Activated naive CD8-positive, alpha-beta T cell treated with anti-CD3 and anti-CD28 coated beads for 36 hours (primary cell): ENCODE measurements around the gene COG5. TPM values are rescaled to one million over a fixed set of nuclear protein-coding genes. Genes with fewer than 3 reads are reported as not detected.

Source experiments
- DNase-seq: peaks from one replicate; pipeline ENCODE4 v3.0.0; 2021
- H3K27ac Mint-ChIP-seq: one replicate; pipeline ENCODE4 v1.8.0; 2022; ENCODE audit warnings: mild to moderate bottlenecking, moderate library complexity, mixed read lengths
- H3K27me3 Mint-ChIP-seq: one replicate; pipeline ENCODE4 v1.8.0; 2022; ENCODE audit warnings: mild to moderate bottlenecking, mixed read lengths
- H3K36me3 Mint-ChIP-seq: one replicate; pipeline ENCODE4 v1.8.0; 2021; ENCODE audit warnings: mild to moderate bottlenecking, mixed read lengths
- H3K4me1 Mint-ChIP-seq: one replicate; pipeline ENCODE4 v1.8.0; 2021; ENCODE audit warnings: mixed read lengths
- H3K4me3 Mint-ChIP-seq: one replicate; pipeline ENCODE4 v1.8.0; 2022; ENCODE audit warnings: mild to moderate bottlenecking, moderate library complexity, mixed read lengths
- H3K9me3 Mint-ChIP-seq: one replicate; pipeline ENCODE4 v1.8.0; 2022; ENCODE audit warnings: mixed read lengths
- total RNA-seq, 2 experiments: library from RNA; stranded (reverse); gene quantifications; one replicate each; pipeline ENCODE4 v1.2.3, GENCODE V29; 2021

The COG5 gene
- total RNA-seq, 2 experiments from 2014 or later: 29.6 TPM

GRCh38 chr7:107201795-107202450, 361.8 kb downstream of the COG5 start:
- peaks cover 9% of the 10 kb centered on the region for H3K36me3 Mint-ChIP-seq
- no peaks in the 10 kb centered on the region for H3K27me3 Mint-ChIP-seq
- no peaks in the 10 kb centered on the region for H3K9me3 Mint-ChIP-seq
- H3K27ac Mint-ChIP-seq: no peak overlapping the region
- H3K4me1 Mint-ChIP-seq: no peaks in the 10 kb centered on the region
- H3K4me3 Mint-ChIP-seq: no peak overlapping the region
- peak; percentile 13 for DNase-seq

- H3K9me3 Mint-ChIP-seq: no peaks in the 10 kb centered on the region
- no peak overlapping the region for H3K4me3 Mint-ChIP-seq
- H3K4me1 Mint-ChIP-seq: peaks cover 9% of the 10 kb centered on the region
- no peaks in the 10 kb centered on the region for H3K27me3 Mint-ChIP-seq
- no peak for DNase-seq
- peak overlapping the region; percentile 22 for H3K27ac Mint-ChIP-seq
- peaks cover 11% of the 10 kb centered on the region for H3K36me3 Mint-ChIP-seq
These were observed 366.7 kb downstream of the COG5 start for GRCh38 chr7:107196834-107197610.

GRCh38 chr7:107194052-107194451, 369.7 kb downstream of the COG5 start:
- H3K27me3 Mint-ChIP-seq: no peaks in the 10 kb centered on the region
- H3K36me3 Mint-ChIP-seq: peaks cover 12% of the 10 kb centered on the region
- no peaks in the 10 kb centered on the region for H3K9me3 Mint-ChIP-seq
- no peak for DNase-seq
- peaks cover 13% of the 10 kb centered on the region for H3K4me1 Mint-ChIP-seq
- H3K27ac Mint-ChIP-seq: peak overlapping the region; percentile 19
- no peak overlapping the region for H3K4me3 Mint-ChIP-seq

- DNase-seq: no peak
- Mint-ChIP-seq H3K4me1 (peaks cover 18% of the 10 kb centered on the region), H3K36me3 (peaks cover 15% of the 10 kb centered on the region), H3K27ac (no peak overlapping the region), H3K4me3 (no peak overlapping the region), H3K27me3 (no peaks in the 10 kb centered on the region), H3K9me3 (no peaks in the 10 kb centered on the region)
These were observed 373.6 kb downstream of the COG5 start for GRCh38 chr7:107190090-107190489.

- H3K4me1 Mint-ChIP-seq: peaks cover 19% of the 10 kb centered on the region
- H3K9me3 Mint-ChIP-seq: no peaks in the 10 kb centered on the region
- no peak overlapping the region for H3K4me3 Mint-ChIP-seq
- H3K27me3 Mint-ChIP-seq: no peaks in the 10 kb centered on the region
- peaks cover 14% of the 10 kb centered on the region for H3K36me3 Mint-ChIP-seq
- no peak for DNase-seq
- H3K27ac Mint-ChIP-seq: no peak overlapping the region
These were observed 375.9 kb downstream of the COG5 start for GRCh38 chr7:107187774-107188173.

GRCh38 chr7:107186240-107186639, 377.5 kb downstream of the COG5 start:
- no peak overlapping the region for H3K4me3 Mint-ChIP-seq
- H3K36me3 Mint-ChIP-seq: peaks cover 12% of the 10 kb centered on the region
- no peaks in the 10 kb centered on the region for H3K27me3 Mint-ChIP-seq
- H3K4me1 Mint-ChIP-seq: peaks cover 21% of the 10 kb centered on the region
- DNase-seq: no peak
- no peaks in the 10 kb centered on the region for H3K9me3 Mint-ChIP-seq
- no peak overlapping the region for H3K27ac Mint-ChIP-seq

GRCh38 chr7:107185716-107186115, 378.0 kb downstream of the COG5 start:
- Mint-ChIP-seq H3K36me3 (peaks cover 17% of the 10 kb centered on the region), H3K27ac (no peak overlapping the region)
- no peak for DNase-seq

GRCh38 chr7:107181172-107181571, 382.5 kb downstream of the COG5 start:
- no peak for DNase-seq
- peaks cover 50% of the 10 kb centered on the region for H3K4me1 Mint-ChIP-seq
- peaks cover 18% of the 10 kb centered on the region for H3K36me3 Mint-ChIP-seq
- no peaks in the 10 kb centered on the region for H3K9me3 Mint-ChIP-seq
- H3K4me3 Mint-ChIP-seq: peak overlapping the region; percentile 58
- H3K27me3 Mint-ChIP-seq: no peaks in the 10 kb centered on the region
- H3K27ac Mint-ChIP-seq: peak overlapping the region; percentile 97

More at GRCh38 chr7:107185716-107186115, 378.0 kb downstream of the COG5 start:
- Mint-ChIP-seq H3K4me1 (peaks cover 25% of the 10 kb centered on the region), H3K27me3 (no peaks in the 10 kb centered on the region), H3K4me3 (no peak overlapping the region), H3K9me3 (no peaks in the 10 kb centered on the region)

GRCh38 chr7:107180378-107180777, 383.3 kb downstream of the COG5 start:
- no peaks in the 10 kb centered on the region for H3K9me3 Mint-ChIP-seq
- H3K27me3 Mint-ChIP-seq: no peaks in the 10 kb centered on the region
- peak overlapping the region; percentile 58 for H3K4me3 Mint-ChIP-seq
- DNase-seq: peak; percentile 83
- H3K4me1 Mint-ChIP-seq: peaks cover 53% of the 10 kb centered on the region
- H3K27ac Mint-ChIP-seq: peak overlapping the region; percentile 97
- peaks cover 17% of the 10 kb centered on the region for H3K36me3 Mint-ChIP-seq

GRCh38 chr7:107179326-107180164, 384.2 kb downstream of the COG5 start:
- no peaks in the 10 kb centered on the region for H3K9me3 Mint-ChIP-seq
- no peak for DNase-seq

GRCh38 chr7:107173691-107174406, 389.9 kb downstream of the COG5 start:
- Mint-ChIP-seq H3K4me1 (peaks cover 56% of the 10 kb centered on the region), H3K36me3 (peaks cover 15% of the 10 kb centered on the region), H3K4me3 (peak overlapping the region; percentile 52), H3K27me3 (peaks cover 2% of the 10 kb centered on the region), H3K27ac (peak overlapping the region; percentile 82), H3K9me3 (no peaks in the 10 kb centered on the region)
- no peak for DNase-seq

More at GRCh38 chr7:107179326-107180164, 384.2 kb downstream of the COG5 start:
- Mint-ChIP-seq H3K27me3 (no peaks in the 10 kb centered on the region), H3K4me3 (peak overlapping the region; percentile 58), H3K36me3 (peaks cover 17% of the 10 kb centered on the region), H3K27ac (peak overlapping the region; percentile 97), H3K4me1 (peaks cover 56% of the 10 kb centered on the region)

- peaks cover 4% of the 10 kb centered on the region for H3K27me3 Mint-ChIP-seq
- H3K4me1 Mint-ChIP-seq: peaks cover 54% of the 10 kb centered on the region
- peaks cover 15% of the 10 kb centered on the region for H3K36me3 Mint-ChIP-seq
- DNase-seq: no peak
- peak overlapping the region; percentile 52 for H3K4me3 Mint-ChIP-seq
- H3K9me3 Mint-ChIP-seq: no peaks in the 10 kb centered on the region
- H3K27ac Mint-ChIP-seq: peak overlapping the region; percentile 82
These were observed 390.5 kb downstream of the COG5 start for GRCh38 chr7:107173191-107173590.

- H3K36me3 Mint-ChIP-seq: peaks cover 15% of the 10 kb centered on the region
- peaks cover 4% of the 10 kb centered on the region for H3K27me3 Mint-ChIP-seq
- DNase-seq: no peak
- H3K27ac Mint-ChIP-seq: peak overlapping the region; percentile 82
- H3K9me3 Mint-ChIP-seq: no peaks in the 10 kb centered on the region
- peaks cover 49% of the 10 kb centered on the region for H3K4me1 Mint-ChIP-seq
- no peak overlapping the region for H3K4me3 Mint-ChIP-seq
These were observed 391.3 kb downstream of the COG5 start for GRCh38 chr7:107172276-107173032.

GRCh38 chr7:107171496-107171895, 392.2 kb downstream of the COG5 start:
- peaks cover 44% of the 10 kb centered on the region for H3K4me1 Mint-ChIP-seq
- peak overlapping the region; percentile 77 for H3K27ac Mint-ChIP-seq
- H3K36me3 Mint-ChIP-seq: peaks cover 15% of the 10 kb centered on the region
- peak overlapping the region; percentile 59 for H3K4me3 Mint-ChIP-seq
- peaks cover 4% of the 10 kb centered on the region for H3K27me3 Mint-ChIP-seq
- DNase-seq: no peak
- H3K9me3 Mint-ChIP-seq: no peaks in the 10 kb centered on the region
